Measurements from ENCODE around the gene MESD. TPM values are rescaled to one million over a fixed set of nuclear protein-coding genes. Genes with fewer than 3 reads are reported as not detected.

The MESD gene
- total RNA-seq, 3 donors from 2014 or later (not counting 1 experiment from before 2014, with no cell fraction given) = 14.7 to 26.0 (median 24.5) TPM

GRCh38 chr15:80920271-80920699 lies 69.3 kb downstream of the MESD start:
- Histone ChIP-seq H3K27ac (ENCODE audit: low read length) (no peak overlapping the region), H3K36me3 (ENCODE audit: control insufficient read depth, insufficient read depth, low read length) (no peaks in the 10 kb centered on the region), H3K4me1 (ENCODE audit: control insufficient read depth, insufficient read depth, low read length) (peaks cover 17% of the 10 kb centered on the region), H3K27me3 (ENCODE audit: control insufficient read depth, insufficient read depth, low read length) (no peaks in the 10 kb centered on the region), H3K4me3 (ENCODE audit: low read length) (no peak overlapping the region), H3K9me3 (ENCODE audit: control insufficient read depth, insufficient read depth, low read length) (no peaks in the 10 kb centered on the region)
- 9% methylated on average over 5 of the region's 5 CpGs for WGBS (ENCODE audit: insufficient coverage)
- H3K9me3 Mint-ChIP-seq = no peaks in the 10 kb centered on the region
- intact Hi-C loops (cut with micrococcal nuclease) = no loop called here
- H3K4me3 Mint-ChIP-seq = peak overlapping the region; percentile 65
- TF ChIP-seq CTCF (IDR thresholded peaks at IDR 0.05) = no peak
- H3K27ac Mint-ChIP-seq = peak overlapping the region in 1 of 2 donors; percentile 50
- ATAC-seq (peak; percentile 68 to 90 (median 73)), DNase-seq (peak; percentile 6 to 22)
- H3K27me3 Mint-ChIP-seq (ENCODE audit: low read depth in 2 of 2) = no peaks in the 10 kb centered on the region
- H3K36me3 Mint-ChIP-seq = no peaks in the 10 kb centered on the region
- H3K4me1 Mint-ChIP-seq = peaks cover 34 to 37% of the 10 kb centered on the region in 2 donors

- H3K4me1 ChIP-seq (ENCODE audit: control insufficient read depth, insufficient read depth, low read length) = peaks cover 17% of the 10 kb centered on the region
- H3K36me3 ChIP-seq (ENCODE audit: control insufficient read depth, insufficient read depth, low read length) = no peaks in the 10 kb centered on the region
- Mint-ChIP-seq H3K4me3 (no peak overlapping the region), H3K36me3 (no peaks in the 10 kb centered on the region), H3K27me3 (ENCODE audit: low read depth in 2 of 2) (no peaks in the 10 kb centered on the region), H3K4me1 (peaks cover 37% of the 10 kb centered on the region in 2 donors), H3K9me3 (no peaks in the 10 kb centered on the region), H3K27ac (no peak overlapping the region)
- DNase-seq (no peak), ATAC-seq (no peak)
- no peaks in the 10 kb centered on the region for H3K27me3 ChIP-seq (ENCODE audit: control insufficient read depth, insufficient read depth, low read length)
- WGBS (ENCODE audit: insufficient coverage) = 86% methylated on average over 5 of the region's 5 CpGs
- intact Hi-C loops (cut with micrococcal nuclease) = no loop called here
- no peaks in the 10 kb centered on the region for H3K9me3 ChIP-seq (ENCODE audit: control insufficient read depth, insufficient read depth, low read length)
- no peak overlapping the region for H3K27ac ChIP-seq (ENCODE audit: low read length)
- TF ChIP-seq CTCF (IDR thresholded peaks at IDR 0.05) = no peak
- H3K4me3 ChIP-seq (ENCODE audit: low read length) = no peak overlapping the region
Observed at GRCh38 chr15:80918196-80918783, 71.3 kb downstream of the MESD start.

GRCh38 chr15:80916056-80916455 lies 73.6 kb downstream of the MESD start:
- no peaks in the 10 kb centered on the region for H3K36me3 ChIP-seq (ENCODE audit: control insufficient read depth, insufficient read depth, low read length)
- WGBS (ENCODE audit: insufficient coverage) = 74% methylated on average over 7 of the region's 7 CpGs
- H3K36me3 Mint-ChIP-seq = no peaks in the 10 kb centered on the region
- H3K9me3 ChIP-seq (ENCODE audit: control insufficient read depth, insufficient read depth, low read length) = no peaks in the 10 kb centered on the region
- DNase-seq (no peak), ATAC-seq (no peak)
- H3K27ac Mint-ChIP-seq = no peak overlapping the region
- H3K9me3 Mint-ChIP-seq = no peaks in the 10 kb centered on the region
- no peak overlapping the region for H3K4me3 Mint-ChIP-seq
- peaks cover 15% of the 10 kb centered on the region for H3K4me1 ChIP-seq (ENCODE audit: control insufficient read depth, insufficient read depth, low read length)
- no peaks in the 10 kb centered on the region for H3K27me3 Mint-ChIP-seq (ENCODE audit: low read depth in 2 of 2)
- H3K4me1 Mint-ChIP-seq = peaks cover 39% of the 10 kb centered on the region in 2 donors
- H3K27me3 ChIP-seq (ENCODE audit: control insufficient read depth, insufficient read depth, low read length) = no peaks in the 10 kb centered on the region
- no peak overlapping the region for H3K4me3 ChIP-seq (ENCODE audit: low read length)
- H3K27ac ChIP-seq (ENCODE audit: low read length) = no peak overlapping the region
- no peak for TF ChIP-seq CTCF (IDR thresholded peaks at IDR 0.05)
- intact Hi-C loops (cut with micrococcal nuclease) = no loop called here

DNA sequence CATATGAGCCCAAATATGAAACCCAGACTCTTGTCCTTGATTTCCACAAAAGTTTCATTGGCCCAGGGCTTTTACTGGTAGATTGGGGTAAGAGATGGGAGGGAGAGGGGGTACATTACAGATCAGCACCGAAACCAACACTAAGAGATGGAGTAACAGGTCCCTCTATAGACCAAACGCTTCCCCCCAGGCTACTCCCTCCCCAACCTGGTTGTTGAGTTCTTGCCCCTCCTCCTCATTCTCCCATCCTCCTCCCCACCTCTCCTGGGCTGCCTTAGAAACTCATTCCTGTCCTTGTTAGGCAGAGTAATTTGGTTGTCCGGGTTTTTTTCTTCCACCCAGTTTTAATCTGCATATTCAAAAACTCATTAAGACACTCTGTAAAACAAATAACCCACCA lies 74.1 kb downstream of the MESD start:
- H3K27me3 ChIP-seq (ENCODE audit: control insufficient read depth, insufficient read depth, low read length) = no peaks in the 10 kb centered on the region
- 100% methylated on average over 3 of the region's 3 CpGs for WGBS (ENCODE audit: insufficient coverage)
- no peaks in the 10 kb centered on the region for H3K36me3 Mint-ChIP-seq
- H3K27me3 Mint-ChIP-seq (ENCODE audit: low read depth in 2 of 2) = no peaks in the 10 kb centered on the region
- H3K27ac Mint-ChIP-seq = no peak overlapping the region
- no peak for TF ChIP-seq CTCF (IDR thresholded peaks at IDR 0.05)
- no peaks in the 10 kb centered on the region for H3K9me3 Mint-ChIP-seq
- DNase-seq = no peak
- peaks cover 9% of the 10 kb centered on the region for H3K4me1 ChIP-seq (ENCODE audit: control insufficient read depth, insufficient read depth, low read length)
- intact Hi-C loops (cut with micrococcal nuclease) = no loop called here
- H3K27ac ChIP-seq (ENCODE audit: low read length) = no peak overlapping the region
- ATAC-seq = no peak
- H3K4me1 Mint-ChIP-seq = peaks cover 35 to 39% of the 10 kb centered on the region in 2 donors
- H3K9me3 ChIP-seq (ENCODE audit: control insufficient read depth, insufficient read depth, low read length) = no peaks in the 10 kb centered on the region
- no peak overlapping the region for H3K4me3 ChIP-seq (ENCODE audit: low read length)
- no peaks in the 10 kb centered on the region for H3K36me3 ChIP-seq (ENCODE audit: control insufficient read depth, insufficient read depth, low read length)
- no peak overlapping the region for H3K4me3 Mint-ChIP-seq

Data from natural killer cell (primary cell).